Measurements from ENCODE around the gene CASP4.
"Not testable (repeated sequence)": the region's sequence is repeated elsewhere in the genome, so short reads cannot be mapped to it uniquely, and the experiment has no call there.

The CASP4 gene

DNA sequence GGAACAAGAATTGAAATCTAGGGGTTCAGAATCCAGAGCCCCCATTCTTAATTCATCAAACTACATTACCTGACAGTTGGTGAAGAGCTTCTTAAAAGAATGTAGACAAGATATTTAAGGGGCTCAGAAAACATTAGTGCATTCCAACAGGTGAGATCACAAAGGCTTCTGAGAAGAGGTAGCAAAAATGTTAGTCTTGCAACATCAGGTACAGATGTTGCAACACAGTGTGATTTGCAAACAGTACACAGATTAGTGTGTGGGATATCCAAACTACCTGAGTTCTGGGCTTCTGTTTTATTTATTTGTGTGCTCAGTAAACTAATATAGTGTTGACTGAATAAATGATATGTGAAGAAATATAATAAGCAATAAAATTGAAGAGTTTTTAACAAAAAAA, 11.8 kb downstream of the CASP4 start:
- no peak for DNase-seq (ENCODE audit: low read depth)

DNA sequence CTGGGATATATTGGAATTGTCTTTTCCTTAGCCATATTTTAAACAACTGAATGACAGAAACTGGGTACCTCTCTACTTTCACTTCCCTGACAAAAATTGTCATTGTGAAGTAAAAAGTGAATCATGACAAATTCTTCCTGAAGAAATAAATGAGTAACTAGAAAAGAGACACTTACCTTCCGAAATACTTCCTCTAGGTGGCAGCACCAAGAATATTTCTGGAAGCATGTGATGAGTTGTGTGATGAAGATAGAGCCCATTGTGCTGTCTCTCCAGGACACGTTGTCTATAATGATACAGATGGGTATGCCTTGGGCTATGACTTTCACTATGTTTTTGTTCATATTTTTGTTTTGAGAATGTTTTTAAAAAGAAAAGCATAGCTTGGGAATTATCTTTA, 21.5 kb downstream of the CASP4 start:
- peak; percentile 65 for DNase-seq (ENCODE audit: low read depth)

DNA sequence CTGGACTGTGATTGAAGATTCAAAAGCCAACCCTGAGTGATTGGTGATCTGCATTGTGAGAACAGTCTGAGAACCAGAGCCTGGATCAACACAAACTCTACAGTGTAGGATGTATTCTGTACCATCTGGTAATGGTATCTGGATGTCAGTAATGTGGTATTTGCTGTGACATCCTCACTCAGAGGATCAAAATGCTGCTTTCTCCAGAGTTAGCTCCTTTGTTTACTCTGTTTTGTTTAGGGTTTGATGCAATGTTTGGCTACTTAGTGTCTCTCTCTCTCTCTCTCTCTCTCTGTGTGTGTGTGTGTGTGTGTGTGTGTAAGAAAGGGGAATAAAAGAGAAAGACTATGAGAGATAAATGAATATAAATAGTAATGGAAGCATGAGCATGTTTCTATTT, 24.3 kb downstream of the CASP4 start:
- no peak for DNase-seq (ENCODE audit: low read depth)

DNA sequence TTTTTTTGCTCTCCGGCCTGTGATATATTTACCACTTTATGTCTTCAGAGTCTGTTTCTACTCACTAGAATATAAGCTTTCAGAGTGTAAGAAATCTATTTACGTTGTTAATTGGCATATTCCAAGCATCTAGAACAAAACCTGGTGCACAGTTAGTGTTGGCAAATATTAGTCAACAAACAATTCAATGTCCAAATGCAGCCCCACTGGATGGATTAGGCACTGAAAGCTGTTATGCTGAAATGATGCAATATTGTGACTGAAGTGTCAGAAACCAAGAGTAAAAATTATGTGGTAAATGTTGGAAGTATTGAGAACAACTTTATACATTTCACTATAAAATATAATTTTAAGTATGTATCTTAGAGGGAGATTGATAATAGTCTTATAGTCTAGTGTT, 24.8 kb downstream of the CASP4 start:
- no peak for DNase-seq (ENCODE audit: low read depth)

DNA sequence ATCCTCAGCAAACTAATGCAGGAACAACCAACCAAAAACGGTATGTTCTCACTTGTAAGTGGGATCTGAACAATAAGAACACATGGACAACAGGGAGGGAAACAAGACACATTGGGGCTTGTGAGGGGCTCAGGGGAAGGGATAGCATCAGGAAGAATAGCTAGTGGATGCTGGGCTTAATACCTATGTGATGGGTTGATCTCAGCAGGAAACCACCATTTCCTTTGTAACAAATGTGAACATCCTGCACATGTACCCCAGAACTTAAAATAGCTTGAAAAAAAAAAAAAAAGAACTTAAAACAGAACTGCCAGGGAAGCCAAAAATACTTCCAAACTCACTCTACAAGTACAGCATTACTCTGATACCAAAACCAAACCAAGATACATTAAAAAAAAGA, 33.8 kb downstream of the CASP4 start:
- DNase-seq (ENCODE audit: low read depth): no peak

DNA sequence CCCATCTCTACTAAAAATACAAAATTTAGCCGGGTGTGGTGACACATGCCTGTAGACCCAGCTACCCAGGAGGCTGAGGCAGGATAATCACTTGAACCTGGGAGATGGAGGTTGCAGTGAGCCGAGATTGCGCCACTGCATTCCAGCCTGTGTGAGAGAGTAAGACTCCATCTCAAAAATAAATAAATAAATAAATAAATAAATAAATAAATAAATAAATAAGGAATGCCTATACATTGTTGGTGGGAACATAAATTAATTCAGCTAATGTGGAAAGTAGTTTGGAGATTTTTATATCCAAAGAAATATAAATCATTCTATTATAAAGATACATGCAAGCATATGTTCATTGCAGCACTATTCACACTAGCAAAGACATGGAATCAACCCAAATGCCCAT, 34.3 kb downstream of the CASP4 start:
- DNase-seq (ENCODE audit: low read depth): not testable (repeated sequence)

DNA sequence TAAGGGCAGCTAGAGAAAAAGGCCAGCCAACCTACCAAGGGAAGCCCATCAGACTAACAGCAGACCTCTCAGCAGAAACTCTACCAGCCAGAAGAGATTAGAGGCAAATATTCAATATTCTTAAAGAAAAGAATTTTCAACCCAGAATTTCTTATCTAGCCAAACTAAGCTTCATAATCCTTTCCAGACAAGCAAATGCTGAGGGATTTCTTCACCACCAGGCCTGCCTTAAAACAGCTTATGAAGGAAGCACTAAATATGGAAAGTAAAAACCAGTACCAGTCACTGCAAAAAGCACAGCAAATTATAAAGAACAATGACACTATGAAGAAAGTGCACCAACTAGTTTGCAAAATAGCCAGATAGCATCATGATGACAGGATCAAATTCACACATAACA, 39.6 kb downstream of the CASP4 start:
- no peak for DNase-seq (ENCODE audit: low read depth)

DNA sequence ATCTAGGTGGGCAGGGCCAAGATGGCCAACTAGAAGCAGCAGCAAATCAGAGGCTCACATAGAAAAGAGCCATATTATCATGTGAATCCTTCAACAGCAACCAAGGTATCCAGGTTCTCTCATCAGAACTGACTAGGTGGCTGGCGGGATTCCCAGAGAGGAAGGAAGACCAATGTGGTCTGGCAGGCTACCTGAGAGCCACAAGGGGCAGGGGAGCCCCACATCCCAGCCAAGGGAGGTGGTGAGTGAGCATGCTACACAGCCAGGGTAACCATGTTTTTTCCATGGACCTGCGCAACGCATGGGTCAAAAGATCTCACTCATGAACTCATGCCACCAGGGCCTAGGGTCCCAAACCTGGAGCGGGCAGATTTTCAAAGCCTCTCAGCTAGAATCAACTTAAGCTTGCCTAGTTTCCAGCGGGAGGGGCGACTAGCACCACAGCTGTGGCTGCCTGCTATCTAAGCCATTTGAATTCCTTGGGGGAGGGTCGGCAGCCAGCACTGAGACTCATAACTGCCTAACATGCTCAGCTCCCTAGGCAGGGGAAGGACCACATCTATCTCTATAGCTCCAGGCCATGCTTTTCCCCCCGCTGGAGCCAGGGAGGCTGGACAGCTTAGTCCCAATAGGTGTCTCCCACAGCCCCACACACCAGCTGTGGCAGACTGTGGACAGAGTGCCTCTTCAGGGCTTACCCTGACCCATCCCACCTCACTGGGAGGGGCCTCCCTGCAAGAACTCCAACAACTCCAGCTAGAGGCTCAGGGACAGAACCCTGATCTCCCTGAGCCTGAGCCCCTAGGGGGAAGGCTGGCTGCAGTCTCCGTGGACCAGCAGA, 41.4 kb downstream of the CASP4 start:
- no peak for DNase-seq (ENCODE audit: low read depth)

DNA sequence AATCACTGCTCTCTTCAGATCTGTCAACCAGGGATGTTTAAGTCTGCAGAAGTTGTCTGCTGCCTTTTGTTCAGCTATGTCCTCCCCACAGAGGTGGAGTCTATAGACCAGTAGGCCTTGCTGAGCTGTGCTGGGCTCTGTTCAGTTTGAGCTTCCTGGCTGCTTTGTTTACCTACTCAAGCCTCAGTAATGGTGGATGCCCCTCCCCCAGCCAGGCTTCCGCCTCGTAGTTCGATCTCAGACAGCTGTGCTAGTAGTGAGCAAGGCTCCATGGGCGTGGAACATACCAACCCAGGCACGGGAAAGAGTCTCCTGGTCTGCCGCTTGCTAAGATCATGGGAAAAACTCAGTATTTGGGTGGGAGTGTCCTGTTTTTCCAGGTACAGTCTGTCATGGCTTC, 42.5 kb downstream of the CASP4 start:
- DNase-seq (ENCODE audit: low read depth): no peak

DNA sequence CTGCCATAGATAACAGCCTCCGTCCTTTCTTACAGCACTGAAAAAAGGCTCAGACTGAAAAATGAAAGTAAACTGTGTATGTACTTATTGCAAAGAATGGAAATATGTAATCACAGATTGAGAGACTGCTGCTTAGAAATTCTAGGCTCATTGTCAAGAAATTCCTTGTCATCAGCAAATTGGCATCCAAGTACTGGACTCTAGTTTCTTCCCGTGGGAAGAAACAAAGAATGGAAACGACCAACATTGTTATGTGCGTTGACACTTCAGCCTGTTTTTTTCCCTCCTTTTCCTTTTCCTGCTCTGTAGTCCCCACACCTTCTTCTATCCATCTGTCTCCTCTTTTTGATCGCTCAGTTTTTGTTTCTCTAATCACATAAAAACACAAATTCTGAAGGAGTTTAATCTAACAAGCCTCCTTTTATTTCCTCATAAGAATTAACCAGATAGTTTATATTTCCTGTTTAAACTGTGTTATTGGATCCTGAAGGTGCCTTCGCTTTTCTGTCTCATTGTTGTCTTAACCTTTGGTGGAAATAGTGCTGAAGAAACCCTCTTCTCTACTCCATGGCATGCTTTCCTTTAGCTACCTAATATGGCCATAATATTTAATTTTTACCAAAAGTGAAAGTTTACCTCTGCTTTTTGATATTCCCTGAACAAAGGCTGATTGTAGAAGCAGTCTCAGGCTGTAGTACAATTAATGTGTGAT, 50.1 kb downstream of the CASP4 start:
- DNase-seq (ENCODE audit: low read depth): peak; percentile 88

DNA sequence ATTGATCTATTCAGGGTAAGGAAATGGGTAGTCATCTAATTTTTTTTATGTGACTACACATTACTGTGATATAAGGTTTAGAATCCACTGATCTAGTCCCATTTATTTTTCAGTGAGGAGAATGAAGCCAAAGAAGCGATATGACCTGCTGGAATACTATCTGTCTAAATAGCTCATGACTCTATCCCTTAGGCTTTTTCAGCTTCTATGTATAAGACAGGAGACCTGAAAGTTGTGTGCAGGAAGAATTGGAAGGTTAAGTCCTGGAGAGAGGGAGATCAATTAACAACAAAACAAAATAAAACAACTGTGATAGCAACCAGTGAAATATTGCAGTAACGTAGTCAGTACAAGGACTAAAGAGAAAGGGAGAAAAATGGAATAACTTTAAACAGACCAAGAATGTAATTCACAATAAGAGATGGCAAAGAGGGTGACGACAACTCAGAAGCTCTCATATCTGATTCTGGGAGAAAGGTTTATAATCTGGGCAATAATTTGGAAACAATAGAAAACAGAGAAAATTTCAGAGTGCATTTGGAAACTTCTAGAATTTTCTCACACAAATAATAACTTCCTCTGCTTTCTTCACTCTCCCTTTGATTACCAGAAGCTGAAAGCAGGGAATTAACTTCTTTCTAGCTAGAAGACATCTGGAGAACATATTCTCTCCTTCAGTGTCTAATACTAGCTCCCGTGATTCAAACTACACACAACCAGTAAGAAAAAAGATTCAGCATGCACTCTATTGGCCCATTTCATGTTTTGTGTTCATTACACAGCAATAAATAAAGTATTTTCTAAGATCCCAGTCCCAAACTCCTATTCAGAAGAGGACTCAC, 50.9 kb downstream of the CASP4 start:
- peak; percentile 4 for DNase-seq (ENCODE audit: low read depth)

DNA sequence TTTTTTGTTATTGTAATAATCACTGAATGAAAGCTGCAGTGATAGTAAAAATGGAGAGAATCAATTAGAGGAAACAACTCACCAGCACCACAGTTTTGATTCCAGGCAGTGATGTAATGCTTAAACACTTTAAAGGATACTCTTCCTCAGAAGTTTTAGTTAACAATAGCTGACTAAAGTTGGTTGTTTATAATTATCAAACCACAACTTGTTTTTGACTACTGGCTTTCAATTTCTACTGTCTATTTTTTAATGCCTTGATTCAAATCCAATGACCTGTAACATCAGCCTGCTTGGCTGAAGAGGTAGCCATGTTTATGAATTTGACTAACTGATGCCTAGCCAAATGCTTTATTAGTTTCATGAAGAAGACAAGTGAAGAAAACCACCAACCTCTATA, 51.9 kb downstream of the CASP4 start:
- DNase-seq (ENCODE audit: low read depth): peak; percentile 34

DNA sequence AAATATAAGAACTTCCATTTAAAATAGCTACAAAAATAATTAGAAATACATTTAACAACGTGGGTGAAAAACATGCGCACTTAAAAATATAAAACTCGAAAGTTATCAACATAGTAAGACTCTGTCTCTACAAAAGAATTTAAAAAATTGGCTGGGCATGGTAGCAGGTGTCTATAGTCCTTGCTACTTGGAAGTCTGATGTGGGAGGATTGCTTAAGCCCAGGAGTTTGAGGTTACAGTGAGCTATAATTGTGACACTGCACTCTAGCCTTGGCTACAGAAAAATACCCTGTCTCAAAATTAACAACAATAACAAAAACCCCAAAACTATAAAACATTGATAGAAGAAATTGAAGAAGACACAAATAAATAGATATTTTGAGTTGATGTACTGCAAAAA, 56.3 kb downstream of the CASP4 start:
- no peak for DNase-seq (ENCODE audit: low read depth)

DNA sequence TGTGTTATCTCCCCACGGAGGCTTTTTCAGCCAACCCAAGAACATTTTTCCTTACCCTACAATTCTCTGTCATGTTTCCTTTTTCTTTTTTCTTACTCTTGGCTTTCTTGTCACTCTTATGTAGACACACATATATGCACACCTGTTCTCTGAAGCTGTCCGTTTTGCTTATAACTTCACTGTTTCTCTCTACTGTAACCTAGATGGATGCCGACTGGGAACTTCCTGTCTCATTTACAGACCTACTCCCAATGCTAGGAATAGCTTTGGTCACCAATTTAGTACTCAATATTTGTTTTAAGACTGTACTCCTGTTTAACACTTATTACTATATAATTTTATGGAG, 60.2 kb downstream of the CASP4 start:
- no peak for DNase-seq (ENCODE audit: low read depth)

DNA sequence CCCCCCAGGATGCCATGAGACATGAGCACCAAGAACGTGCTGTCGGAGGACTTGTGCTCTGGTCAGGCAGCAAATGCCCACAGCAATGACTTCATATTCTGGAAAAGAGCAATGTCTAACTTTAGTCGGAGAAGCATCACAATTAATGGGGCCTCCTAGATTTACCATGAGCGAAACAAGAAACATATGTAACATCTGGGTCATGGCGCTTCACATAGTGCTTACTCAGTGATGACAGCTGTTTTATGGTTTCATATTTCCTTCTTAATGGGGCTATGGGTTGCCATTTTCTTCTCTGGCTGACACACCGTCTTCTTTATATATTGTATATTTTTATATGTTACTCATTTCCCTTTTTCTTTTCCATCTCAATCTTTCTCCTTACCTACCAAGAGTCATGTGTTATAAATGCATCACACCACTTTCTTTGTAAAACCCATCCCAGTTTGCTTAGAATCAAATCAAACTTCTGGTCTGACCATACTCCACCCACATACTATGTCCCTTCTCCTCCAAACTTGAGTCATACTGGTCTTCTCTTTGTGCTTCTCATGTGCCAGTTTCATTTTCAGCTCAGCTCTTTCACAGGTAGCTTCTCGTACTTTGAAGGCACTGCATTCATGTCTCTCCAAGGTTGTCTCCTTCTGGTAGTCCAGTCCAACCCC, 60.7 kb downstream of the CASP4 start:
- DNase-seq (ENCODE audit: low read depth): peak; percentile 61

DNA sequence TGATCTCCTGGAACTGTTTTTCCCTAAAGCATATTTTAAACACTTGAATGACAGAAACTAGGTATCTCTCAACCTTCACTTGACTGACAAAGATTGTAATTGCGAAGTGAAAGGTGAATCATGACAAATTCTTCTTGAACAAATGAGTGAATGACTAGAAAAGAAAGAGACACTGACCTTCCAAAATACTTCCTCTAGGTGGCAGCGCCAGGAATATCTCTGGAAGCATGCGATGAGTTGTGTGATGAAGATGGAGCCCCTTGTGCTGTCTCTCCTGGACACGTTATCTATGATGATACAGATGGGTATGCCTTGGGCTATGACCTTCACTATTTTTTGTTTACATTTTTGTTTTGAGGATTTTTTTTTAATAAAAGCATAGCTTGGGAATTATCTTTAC, 63.1 kb downstream of the CASP4 start:
- no peak for DNase-seq (ENCODE audit: low read depth)

DNA sequence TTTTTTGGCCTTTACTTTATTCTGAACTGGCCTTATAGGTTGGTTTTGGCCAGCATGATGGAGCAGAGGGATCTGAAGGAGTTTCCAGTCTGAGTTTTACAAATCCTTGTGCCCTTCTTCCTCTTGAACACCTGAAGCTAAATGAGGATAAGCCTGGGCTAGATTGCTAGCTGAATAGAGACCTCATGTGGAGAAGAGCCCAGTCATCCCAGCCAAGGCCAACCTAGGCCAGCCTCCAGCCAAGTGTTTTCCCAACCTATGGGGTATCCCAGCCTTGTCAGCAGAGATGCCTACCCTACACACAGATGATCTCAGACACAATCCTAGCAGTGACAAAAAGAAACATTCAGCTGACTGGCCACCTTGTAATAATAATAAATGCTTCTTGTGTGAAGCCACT, 69.1 kb downstream of the CASP4 start:
- DNase-seq (ENCODE audit: low read depth): no peak

DNA sequence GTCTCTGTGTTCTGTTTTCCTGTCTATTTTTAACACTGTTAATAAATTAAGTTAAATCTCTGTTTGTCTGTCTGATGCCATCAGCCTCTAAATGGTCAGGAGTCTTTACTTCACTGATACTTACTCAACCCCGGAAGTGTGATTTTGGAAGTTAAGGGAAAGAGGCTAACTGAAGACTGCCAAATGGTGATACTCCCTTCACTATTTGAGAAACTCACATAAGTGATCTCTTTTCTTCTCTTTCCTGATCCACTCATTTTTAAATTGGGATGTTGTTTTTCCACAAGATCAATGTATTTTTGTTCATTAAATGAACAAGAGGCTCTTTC, 69.7 kb downstream of the CASP4 start:
- DNase-seq (ENCODE audit: low read depth): peak; percentile 10

DNA sequence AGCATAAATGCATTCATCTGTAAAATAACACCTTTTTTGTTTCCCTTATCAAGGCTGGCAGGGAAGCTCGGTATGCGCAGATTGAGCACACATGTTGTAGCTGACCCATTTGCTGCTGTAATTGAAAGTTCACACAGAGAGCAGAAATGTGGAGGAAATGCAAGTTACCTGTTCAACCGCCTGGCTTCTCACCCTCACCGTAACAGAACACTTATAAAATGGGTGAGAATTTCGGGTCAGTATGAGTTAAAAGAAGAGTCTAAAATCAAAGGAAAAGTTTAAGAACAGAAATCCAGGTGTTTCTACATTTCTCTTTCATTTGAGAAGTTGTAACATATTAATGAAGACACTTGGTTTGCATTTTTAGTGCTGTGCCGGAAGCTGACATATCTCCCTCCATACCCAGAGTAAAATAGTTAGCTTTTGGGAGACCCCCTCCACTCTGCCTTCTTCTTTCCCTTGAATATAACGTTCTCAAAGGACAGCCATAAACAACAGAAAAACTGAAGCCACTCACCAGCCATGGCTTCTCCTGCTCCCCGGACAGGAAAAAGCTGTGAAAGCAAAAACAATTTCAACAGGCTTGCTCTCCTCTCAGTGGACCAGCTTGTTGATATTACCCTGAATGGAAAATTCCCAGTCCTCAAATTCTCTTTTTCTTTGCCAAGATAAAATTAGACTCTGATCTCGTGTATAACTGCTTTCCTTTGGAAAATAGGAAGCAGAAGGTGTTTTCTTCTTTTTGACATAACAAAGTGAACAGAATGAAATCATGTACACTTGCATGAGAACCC, 70.3 kb downstream of the CASP4 start, which contains the start of gene CASP12:
CASP12 (minus strand) TSS at position 570 of the 794 bp plus-strand sequence.
- DNase-seq (ENCODE audit: low read depth): peak; percentile 7

DNA sequence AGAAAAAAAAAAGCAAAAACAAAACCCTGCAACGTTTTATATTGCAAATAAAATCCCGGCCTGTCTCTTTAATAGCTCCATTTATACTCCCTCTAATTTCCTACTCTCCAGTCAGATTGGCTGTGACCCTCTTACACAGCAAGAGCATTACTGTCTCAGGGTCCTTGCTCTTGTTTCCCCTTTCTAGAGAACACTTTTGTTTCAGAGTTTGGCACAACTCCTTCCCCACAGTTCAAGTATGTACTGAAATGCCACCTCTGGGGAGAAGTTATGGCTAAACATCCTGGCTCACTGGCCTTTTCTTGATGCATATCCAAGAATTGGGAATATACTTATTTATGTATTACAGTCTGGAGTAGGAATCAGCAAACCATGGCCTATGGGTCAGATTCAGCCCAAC, 72.7 kb downstream of the CASP4 start:
- DNase-seq (ENCODE audit: low read depth): no peak

DNA sequence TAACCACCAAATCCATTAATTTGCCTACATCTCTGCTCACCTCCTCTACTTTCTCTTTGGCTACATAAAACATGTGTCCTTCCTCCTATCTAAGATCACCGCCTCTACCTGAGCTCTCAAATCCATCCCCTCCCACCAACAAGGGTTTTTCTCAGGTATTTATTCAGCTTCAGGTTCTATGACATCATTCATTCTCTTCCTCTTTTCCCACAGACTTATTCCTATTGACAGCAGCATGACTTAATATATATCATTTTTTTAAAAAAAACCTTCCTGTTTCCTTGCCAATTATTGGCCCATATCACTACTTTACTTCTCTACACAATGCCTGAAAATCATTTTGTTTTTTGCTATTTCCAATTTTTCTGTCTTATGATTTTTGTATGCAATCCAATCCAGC, 74.5 kb downstream of the CASP4 start:
- DNase-seq (ENCODE audit: low read depth): no peak

All from EH (cell line).